K562 (cell line): ENCODE data around the gene OBSL1. TPM values are rescaled to one million over a fixed set of nuclear protein-coding genes. Genes with fewer than 3 reads are reported as not detected.

ENCODE experiments used
- BHLHE40 ChIP-seq: IDR thresholded peaks from 2 replicates; pipeline ENCODE4 v1.6.1; 2011; ENCODE audit warnings: low read length, improper control_type of control experiment
- CTCFL ChIP-seq: IDR thresholded peaks from 2 replicates; pipeline ENCODE4 v1.6.1; 2011; ENCODE audit warnings: borderline replicate concordance, low read depth, mild to moderate bottlenecking, moderate library complexity, low read length; ENCODE audit not compliant: insufficient read depth, poor library complexity, severe bottlenecking
- FIP1L1 ChIP-seq: fragments of 200-400 bp; formaldehyde crosslinking; IDR thresholded peaks from 2 replicates; pipeline ENCODE4 v1.6.1; 2018; ENCODE audit warnings: mild to moderate bottlenecking, low read depth, low read length; ENCODE audit not compliant: poor library complexity, severe bottlenecking
- HEY1 ChIP-seq: fragments of 250-450 bp; sonication (Bioruptor Pico); IDR thresholded peaks from 2 replicates; pipeline ENCODE4 v1.5.0; 2020; ENCODE audit warnings: mild to moderate bottlenecking, moderate library complexity, borderline replicate concordance
- KLF10 ChIP-seq: fragments of 250-450 bp; sonication (Bioruptor Pico); IDR thresholded peaks from 2 replicates; pipeline ENCODE4 v1.6.1; 2021; ENCODE audit warnings: matching md5 sums
- MAX ChIP-seq: sonication (generic); formaldehyde crosslinking; IDR thresholded peaks from 2 replicates; pipeline ENCODE4 v1.9.0; 2022; ENCODE audit warnings: mild to moderate bottlenecking, missing genetic modification reagents
- NR2C2 ChIP-seq, 2 experiments: fragments of 200-800 bp in 1 of 2; sonication (Bioruptor generic) in 1 of 2; sonication (generic) in 1 of 2; formaldehyde crosslinking in 1 of 2; IDR thresholded peaks; 2 replicates each; pipeline versions ENCODE4 v1.6.1 to v1.8.0; 2016 to 2022; ENCODE audit warnings: mild to moderate bottlenecking in 1 of 2, missing compliant biosample characterization in 1 of 2, missing genetic modification characterization in 1 of 2, missing genetic modification reagents in 1 of 2
- POLR2AphosphoS2 ChIP-seq: IDR thresholded peaks from 2 replicates; pipeline ENCODE4 v1.6.1; 2012; ENCODE audit warnings: low read length, improper control_type of control experiment
- RBBP5 ChIP-seq: fragments of 200-600 bp; sonication (generic); IDR thresholded peaks from 2 replicates; pipeline ENCODE4 v1.6.1; 2012; ENCODE audit warnings: borderline replicate concordance, mild to moderate bottlenecking, low read length, control low read depth, inconsistent platforms; ENCODE audit not compliant: insufficient read depth, poor library complexity, severe bottlenecking
- REST ChIP-seq, 2 experiments: fragments of 450-650 bp; formaldehyde crosslinking in 1 of 2; IDR thresholded peaks; 2 replicates each; pipeline versions ENCODE4 v1.4.0 to v1.6.1; 2014 to 2020; ENCODE audit warnings: mild to moderate bottlenecking in 2 of 2, borderline replicate concordance in 1 of 2, low read depth in 1 of 2
- TCF15 ChIP-seq: fragments of 250-450 bp; sonication (Bioruptor Pico); IDR thresholded peaks from 2 replicates; pipeline ENCODE4 v1.8.0; 2022; ENCODE audit warnings: moderate library complexity, mild to moderate bottlenecking, inconsistent platforms
- ZC3H8 ChIP-seq: fragments of 450-650 bp; IDR thresholded peaks from 2 replicates; pipeline ENCODE4 v1.6.1; 2017
- ZNF561 ChIP-seq: fragments of 450-650 bp; formaldehyde crosslinking; conservative IDR thresholded peaks from 2 replicates; pipeline ENCODE4 v1.4.0; 2020; ENCODE audit warnings: mild to moderate bottlenecking, moderate library complexity
- polyA plus RNA-seq, 8 experiments: library from polyadenylated mRNA; depleted of rRNA in 4 of 8; stranded (reverse) in 5 of 8; unstranded in 3 of 8; fragments of >200 nt; fragmentation: Nextera tagmentation in 2 of 8; fragmentation: Illumina TruSeq in 1 of 8; extraction: Ambion mirVana in 2 of 8; extraction: Trizol in 1 of 8; gene quantifications; 2 replicates each; pipeline versions ENCODE4 v1.2.1 to v1.2.3, GENCODE V29; 2011 to 2014; ENCODE audit warnings: inconsistent platforms in 1 of 8, missing spikeins in 1 of 8
- total RNA-seq, 7 experiments: library from RNA; depleted of rRNA in 6 of 7; stranded (reverse); fragments of >200 nt in 6 of 7; fragmentation: Illumina TruSeq in 2 of 7; extraction: Trizol in 2 of 7; gene quantifications; 2 replicates each; pipeline versions ENCODE4 v1.2.1 to v1.2.3, GENCODE V29; 2011 to 2021; ENCODE audit warnings: low replicate concordance in 1 of 7

OBSL1 gene
- total and polyA plus RNA-seq, 9 of the 15 experiments (the other 6 are each of a cell fraction or from before 2014, with no cell fraction given): 1.2 to 26.6 (median 8.6) TPM

- TF ChIP-seq CTCFL (no peak), BHLHE40 (peak; percentile 50; the same call in 1 of the 2 replicates), FIP1L1 (peak; percentile 20), TCF15 (CRISPR knock-in tag) (no peak), ZNF561 (CRISPR knock-in tag) (no peak), MAX (CRISPR knock-in tag) (peak; percentile 73), HEY1 (CRISPR knock-in tag) (no peak), KLF10 (CRISPR knock-in tag) (no peak), POLR2AphosphoS2 (no peak), ZC3H8 (no peak), NR2C2 (CRISPR knock-in tag; IDR thresholded peaks at IDR 0.05) (no peak), NR2C2 (tag; IDR thresholded peaks at IDR 0.05) (peak; percentile 57), RBBP5 (no peak), REST (IDR thresholded peaks at IDR 0.05; ENCODE audit: borderline replicate concordance) (no peak), REST (CRISPR knock-in tag; IDR thresholded peaks at IDR 0.05; ENCODE audit: low read depth) (no peak)
Measured at GRCh38 chr2:219552382-219553167, 18.8 kb downstream of the OBSL1 start (continued).
